ENCODE results near the gene ASL.
"Not testable (repeated sequence)": the region's sequence is repeated elsewhere in the genome, so short reads cannot be mapped to it uniquely, and the experiment has no call there.

Gene ASL

GRCh38 chr7:66075590-66076461 is at the start of gene ASL:
TSS of gene ASL (plus strand) at chr7:66075819. CDS start at chr7:66076082, 263 bp downstream.
- peak; percentile 70 to 75 for DNase-seq (ENCODE audit: low read depth in 2 of 2)

DNA sequence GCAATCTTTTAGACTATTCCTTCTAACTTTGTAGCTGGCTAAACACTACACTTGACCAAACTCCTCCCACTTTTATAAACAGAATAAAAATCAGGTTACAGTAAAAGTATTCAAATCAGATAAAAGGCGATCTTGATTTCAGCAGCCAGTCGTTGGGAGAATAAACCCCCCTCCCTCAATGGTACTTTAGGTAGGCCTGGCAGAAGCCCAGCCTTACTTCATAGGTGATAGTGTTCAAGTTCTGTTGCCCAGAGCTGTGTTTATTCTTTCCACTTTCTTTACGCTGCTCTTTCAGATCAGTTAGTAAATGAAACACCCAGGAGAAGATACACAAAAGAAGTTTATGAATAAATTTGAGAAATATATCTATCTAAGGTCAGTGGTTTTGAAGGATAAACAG is 47.3 kb upstream of the ASL start:
- DNase-seq (ENCODE audit: low read depth in 2 of 2), result not testable (repeated sequence)

GRCh38 chr7:66033471-66034385 is 41.9 kb upstream of the ASL start:
- no peak for DNase-seq (ENCODE audit: low read depth in 2 of 2)

DNA sequence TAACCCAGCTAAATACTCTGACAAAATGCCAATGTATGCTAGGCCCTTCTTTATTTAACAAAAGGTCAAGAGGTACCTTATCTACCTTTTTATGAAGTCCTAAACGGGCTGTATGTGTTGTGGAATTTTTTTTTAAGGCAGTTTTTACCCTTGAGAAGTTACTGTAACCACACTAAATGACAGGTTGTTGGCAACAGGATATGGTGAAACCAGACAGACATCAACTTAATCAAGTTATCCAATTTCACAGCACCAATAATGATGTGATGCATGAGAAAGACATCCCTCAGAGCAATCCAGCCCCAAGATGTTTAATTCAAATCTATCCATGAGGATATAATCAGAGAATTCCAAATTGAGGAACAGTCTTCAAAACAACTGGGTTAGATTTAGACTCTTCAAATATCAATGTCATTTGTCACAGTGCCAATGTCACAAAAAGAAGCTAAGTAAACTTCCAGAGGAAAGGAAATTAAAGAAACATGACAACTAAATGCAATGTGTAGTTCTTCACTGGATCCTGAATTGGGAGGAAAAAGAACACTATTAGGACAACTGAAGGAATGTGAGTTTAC is 41.1 kb upstream of the ASL start:
- DNase-seq (ENCODE audit: low read depth in 2 of 2), result not testable (repeated sequence)

GRCh38 chr7:66036382-66036781 is 39.2 kb upstream of the ASL start:
- DNase-seq (ENCODE audit: low read depth in 2 of 2), result no peak

GRCh38 chr7:66036788-66037187 is 38.8 kb upstream of the ASL start:
- no peak for DNase-seq (ENCODE audit: low read depth in 2 of 2)

- DNase-seq (ENCODE audit: low read depth in 2 of 2), result no peak
Measured at GRCh38 chr7:66039094-66039670, 36.4 kb upstream of the ASL start.

- DNase-seq (ENCODE audit: low read depth in 2 of 2), result no peak
Measured at GRCh38 chr7:66043681-66044497, 31.7 kb upstream of the ASL start.

GRCh38 chr7:66044498-66044854 is 31.1 kb upstream of the ASL start:
- DNase-seq (ENCODE audit: low read depth in 2 of 2), result not testable (repeated sequence)

GRCh38 chr7:66047426-66047825 is 28.2 kb upstream of the ASL start:
- no peak for DNase-seq (ENCODE audit: low read depth in 2 of 2)

DNA sequence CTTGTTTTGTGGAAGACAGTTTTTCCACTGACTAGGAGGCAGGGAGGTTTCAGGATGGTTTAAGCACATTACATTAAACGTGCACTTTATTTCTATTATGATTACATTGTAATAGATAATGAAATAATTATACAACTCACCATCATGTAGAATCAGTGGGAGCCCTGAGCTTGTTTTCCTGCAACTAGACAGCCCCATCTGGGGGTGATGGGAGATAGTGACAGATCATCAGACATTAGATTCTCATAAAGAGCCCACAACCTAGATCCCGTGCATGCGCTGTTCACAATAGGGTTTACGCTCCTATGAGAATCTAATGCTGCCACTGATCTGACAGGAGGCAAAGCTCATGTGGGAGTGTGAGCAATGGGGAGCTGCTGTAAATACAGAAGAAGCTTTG is 25.7 kb upstream of the ASL start:
- DNase-seq (ENCODE audit: low read depth in 2 of 2), result not testable (repeated sequence)

GRCh38 chr7:66050337-66050957 is 25.2 kb upstream of the ASL start:
- DNase-seq (ENCODE audit: low read depth in 2 of 2), result no peak

DNA sequence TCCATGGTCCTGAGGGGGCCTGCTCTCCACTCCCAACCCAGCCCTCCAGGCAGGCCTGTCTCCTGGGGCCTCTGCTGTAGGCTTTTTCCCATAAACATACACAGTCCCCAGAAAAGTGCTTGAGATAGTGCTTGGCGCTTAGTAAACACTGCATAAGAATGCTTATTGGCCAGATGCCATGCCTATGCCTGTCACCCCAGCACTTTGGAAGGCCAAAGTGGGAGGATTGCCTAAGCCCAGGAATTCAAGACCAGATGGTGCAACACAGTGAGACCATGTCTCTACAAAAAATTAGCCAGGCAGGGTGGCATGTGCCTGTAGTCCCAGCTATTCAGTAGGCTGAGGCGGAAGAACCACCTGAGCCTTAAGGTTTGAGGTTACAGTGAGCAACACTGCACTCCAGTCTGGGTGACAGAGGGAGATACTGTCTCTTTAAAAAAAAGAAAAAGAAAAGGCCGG is 24.6 kb upstream of the ASL start:
- no peak for DNase-seq (ENCODE audit: low read depth in 2 of 2)

- no peak for DNase-seq (ENCODE audit: low read depth in 2 of 2)
Measured at GRCh38 chr7:66052447-66052846, 23.2 kb upstream of the ASL start.

DNA sequence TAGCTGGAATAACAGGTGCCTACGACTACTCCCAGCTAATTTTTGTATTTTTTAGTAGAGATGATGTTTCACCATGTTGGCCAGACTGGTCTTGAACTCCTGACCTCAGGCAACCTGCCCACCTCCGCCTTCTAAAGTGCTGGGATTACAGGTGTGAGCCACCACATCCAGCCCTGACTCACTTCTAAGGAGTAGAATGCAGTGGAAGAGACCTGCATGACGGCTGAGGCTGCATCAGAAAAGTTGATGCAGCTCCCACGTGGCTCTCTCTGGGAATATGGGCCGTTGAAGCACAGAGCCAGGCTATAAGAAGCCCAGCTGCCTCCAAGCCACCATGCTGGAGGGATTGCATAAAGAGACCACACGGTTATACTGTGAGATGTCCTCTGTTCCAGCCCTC is 21.6 kb upstream of the ASL start:
- DNase-seq (ENCODE audit: low read depth in 2 of 2), result no peak

DNA sequence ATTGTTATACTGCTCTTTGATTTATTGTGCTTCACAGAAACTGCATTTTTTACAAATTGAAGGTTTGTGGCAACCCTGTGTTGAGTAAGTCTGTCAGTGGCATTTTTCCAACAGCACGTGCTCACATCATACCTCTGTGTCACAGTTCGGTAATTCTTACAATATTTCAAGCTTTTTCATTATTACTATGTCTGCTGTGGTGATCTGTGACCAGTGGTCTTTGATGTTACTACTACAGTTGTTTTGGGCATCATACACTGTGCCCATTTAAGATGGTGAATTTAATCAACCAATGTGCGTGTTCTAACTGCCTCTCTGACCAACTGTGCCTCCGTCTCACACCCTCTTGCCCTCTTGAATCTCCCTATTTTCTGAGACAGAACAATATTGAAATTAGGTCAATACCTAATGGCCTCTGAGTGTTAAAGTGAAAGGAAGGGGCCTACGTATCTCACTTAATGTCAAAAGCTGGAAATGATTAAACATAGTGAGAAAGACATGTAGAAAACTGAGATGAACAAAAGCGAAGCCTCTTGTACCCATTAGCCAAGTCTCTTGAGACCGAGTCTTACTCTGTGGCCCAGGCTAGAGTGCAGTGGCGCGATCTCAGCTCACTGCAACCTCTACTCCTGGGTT is 20.2 kb upstream of the ASL start:
- DNase-seq (ENCODE audit: low read depth in 2 of 2), result no peak

- DNase-seq (ENCODE audit: low read depth in 2 of 2), result no peak
Measured at GRCh38 chr7:66060796-66061195, 14.8 kb upstream of the ASL start.

DNA sequence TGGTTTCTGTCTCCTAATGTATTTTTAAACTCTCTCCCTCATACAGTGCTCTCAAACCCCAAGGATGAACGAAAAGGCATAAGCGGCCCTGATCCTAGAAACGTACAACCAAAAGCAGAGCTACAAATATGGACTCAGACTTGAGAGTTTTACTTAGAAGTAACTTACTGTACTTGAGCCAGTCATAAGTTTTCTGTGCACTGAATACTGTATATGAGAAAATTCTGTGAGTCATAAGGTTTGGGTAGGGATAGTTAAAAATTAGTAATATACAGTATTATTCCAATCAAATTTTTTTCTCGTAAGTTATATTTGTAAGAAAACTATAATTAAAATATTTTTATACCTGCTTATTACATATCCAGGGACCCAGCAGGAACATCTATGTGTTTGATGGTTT is 5.9 kb upstream of the ASL start:
- no peak for DNase-seq (ENCODE audit: low read depth in 2 of 2)

- no peak for DNase-seq (ENCODE audit: low read depth in 2 of 2)
Measured at GRCh38 chr7:66070222-66070621, 5.4 kb upstream of the ASL start.

DNA sequence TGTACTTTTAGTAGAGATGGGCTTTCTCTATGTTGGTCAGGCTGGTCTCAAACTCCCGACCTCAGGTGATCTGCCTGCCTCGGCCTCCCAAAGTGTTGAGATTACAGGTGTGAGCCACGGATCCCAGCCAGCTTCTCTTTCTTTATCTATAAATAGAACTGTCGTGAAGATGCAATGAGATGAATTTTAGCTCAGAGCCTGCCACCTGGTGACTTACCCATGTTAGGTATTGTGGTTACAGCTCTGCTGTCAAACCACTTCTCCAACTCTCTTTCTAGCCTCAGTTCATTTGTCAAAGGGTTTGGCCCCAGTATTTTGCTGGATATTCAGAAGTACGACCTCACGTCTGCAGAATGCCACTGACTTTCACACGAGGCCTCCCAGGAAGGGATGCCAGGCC is 3.4 kb upstream of the ASL start:
- not testable (repeated sequence) for DNase-seq (ENCODE audit: low read depth in 2 of 2)

Measured in stimulated activated CD8-positive, alpha-beta memory T cell treated with anti-CD3 and anti-CD28 coated beads, Interleukin-7, amount 100 ng/mL, for 1 hour (primary cell).